Tibial nerve (tissue), 4 donors: Measurements from ENCODE around the gene SHD.

ENCODE experiments used
- CTCF ChIP-seq, 5 experiments: fragments of 200-600 bp in 3 of 5; fragments of 450-650 bp in 2 of 5; sonication (generic) in 3 of 5; IDR thresholded peaks; one replicate each; pipeline ENCODE4 v1.5.1; 2016 to 2019; ENCODE audit warnings: antibody characterized with exemption in 5 of 5, mild to moderate bottlenecking in 3 of 5, moderate library complexity in 2 of 5
- EP300 ChIP-seq, 2 donors: sonication (generic); formaldehyde crosslinking; IDR thresholded peaks; one replicate each; pipeline ENCODE4 v1.6.1; 2017; ENCODE audit warnings: antibody characterized with exemption in 2 of 2, mild to moderate bottlenecking in 1 of 2
- POLR2A ChIP-seq, 2 donors: fragments of 450-650 bp; IDR thresholded peaks; one replicate each; pipeline ENCODE4 v1.6.1; 2017; ENCODE audit warnings: antibody characterized with exemption in 2 of 2, mild to moderate bottlenecking in 2 of 2, moderate library complexity in 2 of 2

- no peak for TF ChIP-seq POLR2A (IDR thresholded peaks at IDR 0.05)
- no peak for TF ChIP-seq CTCF (IDR thresholded peaks at IDR 0.05)
- TF ChIP-seq EP300 (IDR thresholded peaks at IDR 0.05) = no peak
Observed at GRCh38 chr19:4264812-4265211, 14.3 kb upstream of the SHD start.
